IPS-20b (cell line): ENCODE measurements around the gene PLEKHB2.
"Not testable (repeated sequence)": the region's sequence is repeated elsewhere in the genome, so short reads cannot be mapped to it uniquely, and the experiment has no call there.

Experiments
- H3K27ac ChIP-seq: one replicate; pipeline ENCODE4 v1.5.1; 2013; ENCODE audit warnings: low read length
- H3K27me3 ChIP-seq: 2 replicates; pipeline ENCODE4 v1.6.1; 2013; ENCODE audit warnings: mild to moderate bottlenecking, low read length, inconsistent platforms; ENCODE audit not compliant: insufficient read depth
- H3K36me3 ChIP-seq: 2 replicates; pipeline ENCODE4 v1.6.1; 2013; ENCODE audit warnings: low read depth, mild to moderate bottlenecking, inconsistent platforms, low read length, moderate library complexity; ENCODE audit not compliant: insufficient read depth
- H3K4me1 ChIP-seq: 2 replicates; pipeline ENCODE4 v1.6.1; 2013; ENCODE audit warnings: mild to moderate bottlenecking, control low read depth, inconsistent platforms, low read length, moderate library complexity; ENCODE audit not compliant: insufficient read depth
- H3K4me3 ChIP-seq: 2 replicates; pipeline ENCODE4 v1.5.1; 2013; ENCODE audit warnings: mild to moderate bottlenecking, low read length, inconsistent platforms
- H3K9ac ChIP-seq: 2 replicates; pipeline ENCODE4 v1.6.1; 2013; ENCODE audit warnings: low read depth, mild to moderate bottlenecking, inconsistent platforms, low read length, moderate library complexity
- H3K9me3 ChIP-seq: 2 replicates; pipeline ENCODE4 v1.6.1; 2013; ENCODE audit warnings: mild to moderate bottlenecking, low read depth, low read length, inconsistent platforms; ENCODE audit not compliant: insufficient read depth

PLEKHB2 gene

GRCh38 chr2:131126436-131126835 lies 21.3 kb downstream of the PLEKHB2 start:
- no peak overlapping the region for H3K9ac ChIP-seq
- H3K27me3 ChIP-seq, result no peaks in the 10 kb centered on the region
- no peak overlapping the region for H3K4me3 ChIP-seq
- H3K4me1 ChIP-seq, result no peaks in the 10 kb centered on the region
- peaks cover 78% of the 10 kb centered on the region for H3K36me3 ChIP-seq
- H3K9me3 ChIP-seq, result no peaks in the 10 kb centered on the region
- no peak overlapping the region for H3K27ac ChIP-seq

GRCh38 chr2:131127076-131127475 lies 21.9 kb downstream of the PLEKHB2 start:
- H3K9me3 ChIP-seq, result no peaks in the 10 kb centered on the region
- H3K36me3 ChIP-seq, result peaks cover 81% of the 10 kb centered on the region

GRCh38 chr2:131127981-131128380 lies 22.8 kb downstream of the PLEKHB2 start:
- Histone ChIP-seq H3K4me1 (no peaks in the 10 kb centered on the region), H3K9me3 (no peaks in the 10 kb centered on the region), H3K9ac (no peak overlapping the region), H3K36me3 (peaks cover 81% of the 10 kb centered on the region), H3K27me3 (no peaks in the 10 kb centered on the region), H3K27ac (no peak overlapping the region), H3K4me3 (no peak overlapping the region)

More at GRCh38 chr2:131127076-131127475, 21.9 kb downstream of the PLEKHB2 start:
- no peaks in the 10 kb centered on the region for H3K27me3 ChIP-seq
- H3K4me3 ChIP-seq, result no peak overlapping the region
- no peak overlapping the region for H3K9ac ChIP-seq
- H3K27ac ChIP-seq, result no peak overlapping the region
- H3K4me1 ChIP-seq, result no peaks in the 10 kb centered on the region

- Histone ChIP-seq H3K9me3 (no peaks in the 10 kb centered on the region), H3K27me3 (no peaks in the 10 kb centered on the region), H3K4me3 (no peak overlapping the region), H3K9ac (no peak overlapping the region), H3K27ac (no peak overlapping the region), H3K36me3 (peaks cover 84% of the 10 kb centered on the region), H3K4me1 (no peaks in the 10 kb centered on the region)
Observed at GRCh38 chr2:131130298-131130596, 25.1 kb downstream of the PLEKHB2 start.

- H3K9me3 ChIP-seq, result no peaks in the 10 kb centered on the region
- no peaks in the 10 kb centered on the region for H3K4me1 ChIP-seq
- no peaks in the 10 kb centered on the region for H3K27me3 ChIP-seq
- H3K4me3 ChIP-seq, result no peak overlapping the region
- no peak overlapping the region for H3K9ac ChIP-seq
- no peak overlapping the region for H3K27ac ChIP-seq
- H3K36me3 ChIP-seq, result peaks cover 59% of the 10 kb centered on the region
Observed at GRCh38 chr2:131132729-131133128, 27.6 kb downstream of the PLEKHB2 start.

GRCh38 chr2:131140581-131140980 lies 35.4 kb downstream of the PLEKHB2 start:
- H3K9ac ChIP-seq, result no peak overlapping the region
- no peak overlapping the region for H3K27ac ChIP-seq
- H3K9me3 ChIP-seq, result no peaks in the 10 kb centered on the region
- H3K4me3 ChIP-seq, result no peak overlapping the region
- H3K4me1 ChIP-seq, result no peaks in the 10 kb centered on the region
- no peaks in the 10 kb centered on the region for H3K27me3 ChIP-seq
- H3K36me3 ChIP-seq, result peaks cover 68% of the 10 kb centered on the region

GRCh38 chr2:131142849-131143248 lies 37.7 kb downstream of the PLEKHB2 start:
- Histone ChIP-seq H3K27me3 (no peaks in the 10 kb centered on the region), H3K9ac (no peak overlapping the region), H3K9me3 (no peaks in the 10 kb centered on the region), H3K36me3 (peaks cover 85% of the 10 kb centered on the region), H3K4me1 (no peaks in the 10 kb centered on the region), H3K27ac (no peak overlapping the region), H3K4me3 (no peak overlapping the region)

GRCh38 chr2:131143803-131144202 lies 38.7 kb downstream of the PLEKHB2 start:
- Histone ChIP-seq H3K4me1 (no peaks in the 10 kb centered on the region), H3K4me3 (no peak overlapping the region), H3K36me3 (peaks cover 91% of the 10 kb centered on the region), H3K27me3 (no peaks in the 10 kb centered on the region), H3K27ac (no peak overlapping the region), H3K9me3 (no peaks in the 10 kb centered on the region), H3K9ac (no peak overlapping the region)

- Histone ChIP-seq H3K9me3 (no peaks in the 10 kb centered on the region), H3K4me3 (no peak overlapping the region), H3K27ac (no peak overlapping the region), H3K4me1 (no peaks in the 10 kb centered on the region), H3K36me3 (peaks cover 91% of the 10 kb centered on the region), H3K9ac (no peak overlapping the region), H3K27me3 (no peaks in the 10 kb centered on the region)
Observed at GRCh38 chr2:131145040-131145439, 39.9 kb downstream of the PLEKHB2 start.

- H3K27ac ChIP-seq, result no peak overlapping the region
- no peaks in the 10 kb centered on the region for H3K9me3 ChIP-seq
- no peaks in the 10 kb centered on the region for H3K27me3 ChIP-seq
- no peaks in the 10 kb centered on the region for H3K4me1 ChIP-seq
- peaks cover 86% of the 10 kb centered on the region for H3K36me3 ChIP-seq
- H3K9ac ChIP-seq, result no peak overlapping the region
- H3K4me3 ChIP-seq, result no peak overlapping the region
Observed at GRCh38 chr2:131146231-131146630, 41.1 kb downstream of the PLEKHB2 start.

- Histone ChIP-seq H3K9ac (no peak overlapping the region), H3K4me3 (no peak overlapping the region), H3K4me1 (no peaks in the 10 kb centered on the region), H3K27me3 (no peaks in the 10 kb centered on the region), H3K36me3 (peaks cover 81% of the 10 kb centered on the region), H3K27ac (no peak overlapping the region), H3K9me3 (no peaks in the 10 kb centered on the region)
Observed at GRCh38 chr2:131146749-131147148, 41.6 kb downstream of the PLEKHB2 start.

- Histone ChIP-seq H3K36me3 (peaks cover 66% of the 10 kb centered on the region), H3K4me1 (no peaks in the 10 kb centered on the region), H3K9me3 (no peaks in the 10 kb centered on the region), H3K9ac (no peak overlapping the region), H3K4me3 (no peak overlapping the region), H3K27me3 (no peaks in the 10 kb centered on the region), H3K27ac (no peak overlapping the region)
Observed at GRCh38 chr2:131148426-131148825, 43.3 kb downstream of the PLEKHB2 start.

- H3K9ac ChIP-seq, H3K27me3 ChIP-seq, H3K9me3 ChIP-seq, H3K27ac ChIP-seq, H3K4me1 ChIP-seq, H3K4me3 ChIP-seq: not testable (repeated sequence)
- H3K36me3 ChIP-seq, result peaks cover 50% of the 10 kb centered on the region
Observed at GRCh38 chr2:131150109-131150508, 45.0 kb downstream of the PLEKHB2 start.
